ENCODE results near the gene TECRL. TPM values are rescaled to one million over a fixed set of nuclear protein-coding genes. Genes with fewer than 3 reads are reported as not detected.

Gene TECRL
- total and polyA plus RNA-seq, 2 experiments from 2014 or later = 358 to 494 TPM

GRCh38 chr4:64330143-64330542, 79.1 kb downstream of the TECRL start:
- no peaks in the 10 kb centered on the region for H3K27me3 ChIP-seq
- no peak overlapping the region for H3K4me3 ChIP-seq
- no peak for TF ChIP-seq CTCF (IDR thresholded peaks at IDR 0.05; ENCODE audit: low read depth, low read length)
- H3K36me3 ChIP-seq = no peaks in the 10 kb centered on the region
- H3K4me1 ChIP-seq (ENCODE audit: low read depth) = peaks cover 34% of the 10 kb centered on the region
- no peaks in the 10 kb centered on the region for H3K9me3 ChIP-seq (ENCODE audit: low read depth)
- H3K27ac ChIP-seq = no peak overlapping the region
- DNase-seq (ENCODE audit: low read depth in 1 of 2, low spot score in 1 of 2) = no peak

GRCh38 chr4:64327237-64327636, 82.0 kb downstream of the TECRL start:
- H3K9me3 ChIP-seq (ENCODE audit: low read depth) = no peaks in the 10 kb centered on the region
- no peak for TF ChIP-seq CTCF (IDR thresholded peaks at IDR 0.05; ENCODE audit: low read depth, low read length)

GRCh38 chr4:64326507-64326906, 82.7 kb downstream of the TECRL start:
- no peak for TF ChIP-seq CTCF (IDR thresholded peaks at IDR 0.05; ENCODE audit: low read depth, low read length)

More at GRCh38 chr4:64327237-64327636, 82.0 kb downstream of the TECRL start:
- H3K27me3 ChIP-seq = no peaks in the 10 kb centered on the region
- H3K4me3 ChIP-seq = no peak overlapping the region
- peaks cover 34% of the 10 kb centered on the region for H3K4me1 ChIP-seq (ENCODE audit: low read depth)
- H3K36me3 ChIP-seq = peaks cover 18% of the 10 kb centered on the region
- peak overlapping the region; percentile 75 for H3K27ac ChIP-seq
- DNase-seq (ENCODE audit: low read depth in 1 of 2, low spot score in 1 of 2) = no peak

GRCh38 chr4:64306255-64306565, 103.0 kb downstream of the TECRL start:
- H3K36me3 ChIP-seq = peaks cover 88% of the 10 kb centered on the region
- H3K4me1 ChIP-seq (ENCODE audit: low read depth) = no peaks in the 10 kb centered on the region
- no peak for DNase-seq (ENCODE audit: low read depth in 1 of 2, low spot score in 1 of 2)
- no peak overlapping the region for H3K4me3 ChIP-seq
- peak overlapping the region; percentile 1 for H3K27ac ChIP-seq
- TF ChIP-seq CTCF (IDR thresholded peaks at IDR 0.05; ENCODE audit: low read depth, low read length) = no peak
- H3K27me3 ChIP-seq = no peaks in the 10 kb centered on the region
- H3K9me3 ChIP-seq (ENCODE audit: low read depth) = no peaks in the 10 kb centered on the region

More at GRCh38 chr4:64326507-64326906, 82.7 kb downstream of the TECRL start:
- Histone ChIP-seq H3K36me3 (peaks cover 25% of the 10 kb centered on the region), H3K4me1 (ENCODE audit: low read depth) (peaks cover 34% of the 10 kb centered on the region), H3K27ac (peak overlapping the region; percentile 75), H3K27me3 (no peaks in the 10 kb centered on the region), H3K4me3 (no peak overlapping the region), H3K9me3 (ENCODE audit: low read depth) (no peaks in the 10 kb centered on the region)
- no peak for DNase-seq (ENCODE audit: low read depth in 1 of 2, low spot score in 1 of 2)

- no peak for DNase-seq (ENCODE audit: low read depth in 1 of 2, low spot score in 1 of 2)
Observed at GRCh38 chr4:64305565-64306254, 103.5 kb downstream of the TECRL start.

More at GRCh38 chr4:64305565-64306254, 103.5 kb downstream of the TECRL start:
- TF ChIP-seq CTCF (IDR thresholded peaks at IDR 0.05; ENCODE audit: low read depth, low read length) = no peak
- Histone ChIP-seq H3K27me3 (no peaks in the 10 kb centered on the region), H3K27ac (peak overlapping the region; percentile 1), H3K4me3 (no peak overlapping the region), H3K9me3 (ENCODE audit: low read depth) (no peaks in the 10 kb centered on the region), H3K4me1 (ENCODE audit: low read depth) (no peaks in the 10 kb centered on the region), H3K36me3 (peaks cover 86% of the 10 kb centered on the region)

Data from cardiac muscle cell (in vitro differentiated cells and primary cell).